Colon (tissue), 2 donors: Measurements from ENCODE around the gene ZNF19.

ENCODE experiments used
- FAIRE-seq: peaks from 2 replicates; lab custom pipeline; 2012; peaks lifted over from hg19 to GRCh38; lab: Jason Lieb, UNC
- donor health status: control.
- donor health status: control.

ZNF19 gene

DNA sequence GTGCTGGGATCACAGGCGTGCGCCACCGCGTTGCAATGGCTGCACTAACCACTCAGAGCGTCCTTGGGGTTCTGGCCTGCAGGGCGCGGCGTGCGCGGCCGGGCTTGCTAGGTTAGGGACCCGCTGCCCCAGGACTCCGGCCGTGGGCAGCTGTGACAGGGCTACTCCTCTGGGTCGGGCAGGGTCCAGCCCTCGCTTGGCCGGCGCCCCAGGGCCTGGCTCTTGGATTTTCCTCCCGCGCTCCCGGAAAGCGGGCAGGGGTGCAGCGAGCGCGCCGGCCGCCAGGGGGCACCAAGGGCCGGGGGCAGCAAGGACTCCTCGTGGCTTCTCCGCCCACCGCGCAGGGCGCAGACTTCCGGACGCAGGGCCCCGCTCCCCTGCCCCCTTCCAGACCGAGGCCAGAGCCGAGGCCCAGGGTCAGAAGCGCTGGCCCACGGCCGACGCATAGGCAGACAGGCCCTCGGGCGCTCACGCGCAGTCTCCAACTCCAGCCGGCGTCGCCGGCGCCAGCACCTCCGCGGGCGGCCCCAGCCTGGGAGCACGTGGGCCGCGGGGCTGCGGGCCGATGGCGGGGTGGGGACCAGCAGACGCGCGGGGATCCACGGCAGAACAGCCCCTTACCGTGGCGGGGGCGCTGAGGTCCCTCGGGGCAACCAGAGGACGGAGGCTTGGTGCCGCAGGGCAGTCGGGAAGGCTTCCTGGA, 47.6 kb downstream of the ZNF19 start:
- FAIRE-seq = no peak

GRCh38 chr16:71440669-71441347, 48.3 kb downstream of the ZNF19 start:
- no peak for FAIRE-seq

DNA sequence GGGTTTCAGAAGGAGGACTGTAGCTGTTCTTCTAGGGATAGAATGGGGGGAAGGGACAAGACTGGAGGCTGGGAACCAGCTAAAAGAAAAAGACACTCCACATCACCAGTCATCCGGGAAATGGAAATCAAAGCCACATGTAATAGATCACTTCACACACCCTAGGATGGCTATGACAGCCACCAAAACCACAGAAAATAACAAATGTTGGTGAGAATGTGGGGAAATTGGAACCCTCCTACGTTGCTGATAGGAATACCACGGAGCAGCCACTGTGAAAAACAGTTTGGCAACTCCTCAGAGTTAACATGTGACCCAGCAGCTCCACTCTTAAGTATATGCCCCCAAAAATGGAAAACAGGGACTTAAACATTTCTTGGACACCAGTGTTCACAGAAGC, 49.6 kb downstream of the ZNF19 start:
- FAIRE-seq = no peak

DNA sequence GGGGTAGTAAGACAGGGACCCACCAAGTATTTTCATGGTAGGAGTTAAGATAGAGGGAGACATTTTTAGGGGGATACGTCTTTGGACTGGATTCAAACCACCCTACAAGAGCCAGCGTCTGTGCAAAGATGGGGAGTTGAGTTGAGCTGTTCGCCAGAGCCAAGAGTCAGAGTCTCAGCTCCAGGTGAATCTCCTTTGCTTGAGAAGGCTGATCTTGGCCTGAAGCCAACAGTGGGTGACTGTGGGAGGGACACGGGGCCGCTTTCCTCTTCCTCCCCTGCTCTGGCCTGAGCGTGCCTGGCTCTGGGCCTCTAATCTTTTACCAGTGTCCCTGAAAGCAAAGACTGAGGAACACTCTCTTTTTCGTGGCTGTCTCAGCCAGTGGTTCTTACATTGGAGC, 52.7 kb downstream of the ZNF19 start:
- no peak for FAIRE-seq

DNA sequence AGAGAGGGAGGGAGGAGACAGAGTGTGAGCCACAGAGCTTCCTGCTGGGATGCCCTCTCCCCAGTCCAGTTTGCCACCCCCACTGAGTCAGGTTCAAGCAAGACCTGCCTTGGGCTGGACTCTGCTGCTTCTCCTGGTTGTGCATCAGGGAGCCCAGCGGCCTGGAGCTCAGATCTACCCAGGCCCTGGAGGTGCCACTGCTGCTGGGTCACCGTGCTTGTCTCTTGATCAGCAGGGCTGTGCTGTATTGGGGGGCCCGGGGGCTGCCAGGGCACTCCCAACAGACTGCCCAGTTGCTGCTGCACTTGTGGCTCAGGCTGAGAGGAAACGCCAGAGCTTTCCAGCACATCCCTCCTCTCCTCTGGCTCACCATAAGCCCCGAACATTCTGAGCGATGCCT, 56.2 kb downstream of the ZNF19 start:
- FAIRE-seq = no peak

- no peak for FAIRE-seq
Measured at GRCh38 chr16:71431991-71432390, 57.1 kb downstream of the ZNF19 start.

- no peak for FAIRE-seq
Measured at GRCh38 chr16:71431176-71431575, 57.9 kb downstream of the ZNF19 start.

GRCh38 chr16:71430744-71431143, 58.4 kb downstream of the ZNF19 start:
- FAIRE-seq = no peak

DNA sequence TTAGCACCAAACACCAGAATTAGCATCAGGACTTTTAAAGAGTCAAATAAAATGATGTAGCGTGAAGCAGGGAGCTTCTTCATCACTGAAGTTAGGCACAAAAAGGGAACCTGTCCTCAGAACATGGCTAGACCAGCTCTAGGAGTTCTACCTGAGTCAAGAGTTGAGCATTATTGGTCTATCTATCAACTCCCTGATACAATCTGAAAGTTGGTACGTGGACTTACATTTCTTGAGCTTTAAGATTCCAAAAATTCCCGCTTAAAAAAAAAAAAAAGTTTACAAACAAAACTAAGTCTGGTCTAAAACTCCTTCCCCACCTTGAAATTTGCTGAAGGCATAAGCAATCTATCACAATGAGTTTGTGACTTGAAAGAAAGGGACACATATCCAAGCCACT, 59.5 kb downstream of the ZNF19 start:
- no peak for FAIRE-seq

- no peak for FAIRE-seq
Measured at GRCh38 chr16:71428883-71429282, 60.2 kb downstream of the ZNF19 start.

GRCh38 chr16:71428385-71428784, 60.7 kb downstream of the ZNF19 start:
- FAIRE-seq = no peak

GRCh38 chr16:71426880-71427615, 62.1 kb downstream of the ZNF19 start:
- FAIRE-seq = no peak

DNA sequence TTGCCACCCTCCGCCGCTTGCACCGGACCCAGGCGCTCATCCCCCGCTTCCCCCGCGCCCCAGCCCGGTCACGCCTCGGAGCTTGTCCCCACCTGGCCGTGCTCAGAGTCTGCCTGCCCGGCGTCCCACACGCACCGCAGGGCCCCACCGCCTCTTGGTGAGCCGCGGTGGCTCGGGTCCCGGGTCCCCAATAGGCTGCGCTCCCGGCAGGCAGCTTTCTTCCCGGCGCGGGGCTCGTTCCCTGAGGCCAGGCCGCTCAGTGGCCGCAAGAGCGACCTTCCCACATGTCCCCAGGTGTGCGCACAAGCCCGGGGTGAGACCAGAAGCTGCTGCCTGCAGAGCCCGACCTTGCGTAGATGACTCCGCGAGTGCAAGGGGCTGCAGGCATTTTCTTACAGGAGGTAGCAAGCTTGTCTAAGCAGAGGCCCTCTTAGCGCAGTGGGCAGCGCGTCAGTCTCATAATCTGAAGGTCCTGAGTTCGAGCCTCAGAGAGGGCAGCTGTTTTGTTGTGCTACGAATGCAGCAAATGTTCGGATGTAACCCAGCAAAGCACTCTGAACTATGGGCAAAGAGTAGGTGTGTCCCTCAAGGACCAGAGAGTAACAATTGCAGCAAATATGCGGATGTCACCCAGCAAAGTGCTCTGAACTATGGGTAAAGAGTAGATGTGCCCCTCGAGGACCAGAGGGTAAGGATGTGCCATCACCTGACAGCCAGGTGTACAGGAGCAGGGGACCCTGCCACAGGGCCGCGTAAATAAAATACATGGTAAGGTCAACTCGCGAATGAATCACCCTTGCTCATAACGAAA, 62.9 kb downstream of the ZNF19 start:
- FAIRE-seq = no peak

DNA sequence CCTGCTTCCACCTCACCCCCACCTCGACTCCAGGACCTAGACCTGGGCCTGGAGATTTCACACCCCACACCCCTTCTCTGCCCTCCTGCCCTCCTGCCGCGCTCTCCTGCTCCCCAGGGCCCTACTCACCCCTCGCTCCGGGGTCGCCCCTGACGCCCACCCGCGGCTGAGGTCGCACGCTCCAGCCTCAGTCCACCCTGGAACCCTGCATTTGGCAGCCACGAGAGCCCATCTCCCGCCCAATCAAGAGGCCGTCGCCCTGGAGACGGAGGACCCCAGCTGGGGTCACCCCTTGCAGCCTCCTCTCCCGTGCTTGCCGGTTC, 63.4 kb downstream of the ZNF19 start:
- no peak for FAIRE-seq

DNA sequence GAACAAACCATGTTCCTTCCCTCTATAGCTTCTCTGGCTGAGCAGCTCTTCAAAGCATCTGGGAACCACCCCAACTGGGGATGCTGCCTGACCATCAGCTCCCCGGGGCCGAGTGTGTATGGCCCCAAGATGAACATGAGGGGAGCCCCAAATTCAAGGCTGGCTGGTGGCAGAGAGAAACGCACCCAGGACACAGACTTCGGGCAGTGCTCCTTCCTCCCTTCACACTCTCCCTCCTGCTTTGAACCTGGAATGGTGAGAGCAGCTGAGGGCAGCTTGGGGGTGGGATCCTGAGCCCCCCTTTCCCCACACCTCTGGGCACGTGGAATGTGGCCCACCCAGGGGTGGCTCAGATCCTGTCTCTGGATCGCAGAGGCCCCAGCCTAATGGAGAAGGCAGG, 64.5 kb downstream of the ZNF19 start:
- no peak for FAIRE-seq

GRCh38 chr16:71423865-71424264, 65.3 kb downstream of the ZNF19 start:
- no peak for FAIRE-seq
